Measurements from ENCODE around the gene SLCO4A1. TPM values are rescaled to one million over a fixed set of nuclear protein-coding genes. Genes with fewer than 3 reads are reported as not detected.

Gene SLCO4A1
- total and polyA plus RNA-seq, 9 donors: 1.1 to 10.9 (median 3.7) TPM

DNA sequence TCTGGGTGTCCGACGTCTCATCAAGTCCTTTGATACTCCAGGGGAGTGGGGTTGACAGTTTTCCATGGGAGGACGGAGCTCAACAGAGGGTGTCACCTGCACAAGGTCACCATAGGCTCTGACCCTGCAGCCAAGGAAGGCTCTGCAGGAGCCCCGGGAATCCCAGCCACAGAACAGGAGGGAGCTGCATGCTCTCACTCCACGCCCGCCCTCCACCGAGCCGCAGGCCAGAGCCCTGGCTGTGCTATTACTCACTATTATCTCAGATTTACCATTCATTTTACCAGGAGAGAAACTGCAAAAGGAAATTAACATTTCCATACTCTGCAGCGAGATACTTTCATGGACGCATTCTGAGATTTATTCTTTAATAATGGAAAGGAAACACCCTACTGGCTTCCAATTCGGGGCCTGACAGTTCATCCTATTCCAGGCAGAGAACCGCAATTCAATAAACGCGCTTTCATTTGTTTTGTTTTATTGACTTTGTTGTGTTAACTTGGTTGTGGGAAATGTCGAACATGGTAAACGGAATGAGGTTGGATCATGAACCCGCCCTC lies 48.0 kb downstream of the SLCO4A1 start:
- intact Hi-C loops (cut with DNase I): no loop called here
- TF ChIP-seq EP300 (IDR thresholded peaks at IDR 0.05) (no peak), POLR2A (IDR thresholded peaks at IDR 0.05) (no peak)
- TF ChIP-seq, protein P1, sequence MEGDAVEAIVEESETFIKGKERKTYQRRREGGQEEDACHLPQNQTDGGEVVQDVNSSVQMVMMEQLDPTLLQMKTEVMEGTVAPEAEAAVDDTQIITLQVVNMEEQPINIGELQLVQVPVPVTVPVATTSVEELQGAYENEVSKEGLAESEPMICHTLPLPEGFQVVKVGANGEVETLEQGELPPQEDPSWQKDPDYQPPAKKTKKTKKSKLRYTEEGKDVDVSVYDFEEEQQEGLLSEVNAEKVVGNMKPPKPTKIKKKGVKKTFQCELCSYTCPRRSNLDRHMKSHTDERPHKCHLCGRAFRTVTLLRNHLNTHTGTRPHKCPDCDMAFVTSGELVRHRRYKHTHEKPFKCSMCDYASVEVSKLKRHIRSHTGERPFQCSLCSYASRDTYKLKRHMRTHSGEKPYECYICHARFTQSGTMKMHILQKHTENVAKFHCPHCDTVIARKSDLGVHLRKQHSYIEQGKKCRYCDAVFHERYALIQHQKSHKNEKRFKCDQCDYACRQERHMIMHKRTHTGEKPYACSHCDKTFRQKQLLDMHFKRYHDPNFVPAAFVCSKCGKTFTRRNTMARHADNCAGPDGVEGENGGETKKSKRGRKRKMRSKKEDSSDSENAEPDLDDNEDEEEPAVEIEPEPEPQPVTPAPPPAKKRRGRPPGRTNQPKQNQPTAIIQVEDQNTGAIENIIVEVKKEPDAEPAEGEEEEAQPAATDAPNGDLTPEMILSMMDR (IDR thresholded peaks at IDR 0.05): no peak
- DNase-seq: no peak
- Histone ChIP-seq H3K36me3 (no peaks in the 10 kb centered on the region), H3K4me1 (ENCODE audit: insufficient read depth) (no peaks in the 10 kb centered on the region), H3K27me3 (no peaks in the 10 kb centered on the region), H3K4me3 (no peak overlapping the region), H3K27ac (no peak overlapping the region), H3K9me3 (no peaks in the 10 kb centered on the region)
- 75 to 84% (median 79%) methylated on average over 17 of the region's 17 CpGs for WGBS, 3 donors

DNA sequence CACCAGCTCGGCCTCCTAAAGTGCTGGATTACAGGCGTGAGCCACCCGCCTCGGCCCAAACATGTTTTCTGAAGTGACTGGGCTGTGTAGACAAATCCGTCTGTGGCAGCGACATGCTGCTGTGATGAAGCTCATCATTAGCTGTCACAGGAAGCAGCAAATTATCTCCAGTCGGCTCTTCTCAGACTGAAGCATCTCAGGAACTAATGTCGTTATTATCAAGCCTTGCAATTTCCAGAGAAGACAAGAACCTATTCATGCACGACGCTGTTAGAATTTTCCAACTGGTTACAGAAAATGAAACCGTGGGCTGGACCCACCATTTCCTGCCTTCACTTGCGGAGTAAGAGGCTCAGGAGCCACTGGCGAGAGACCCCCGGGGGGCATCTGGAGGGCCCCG lies 49.2 kb downstream of the SLCO4A1 start:
- no peak for DNase-seq
- intact Hi-C loops (cut with DNase I): no loop called here
- 75 to 77% (median 77%) methylated on average over 15 of the region's 15 CpGs for WGBS, 3 donors
- H3K27me3 ChIP-seq: no peaks in the 10 kb centered on the region
- no peaks in the 10 kb centered on the region for H3K36me3 ChIP-seq
- H3K4me3 ChIP-seq: no peak overlapping the region
- no peaks in the 10 kb centered on the region for H3K4me1 ChIP-seq (ENCODE audit: insufficient read depth)
- TF ChIP-seq EP300 (IDR thresholded peaks at IDR 0.05) (no peak), POLR2A (IDR thresholded peaks at IDR 0.05) (no peak)
- TF ChIP-seq, protein P1 (IDR thresholded peaks at IDR 0.05): no peak
- no peak overlapping the region for H3K27ac ChIP-seq
- H3K9me3 ChIP-seq: no peaks in the 10 kb centered on the region

DNA sequence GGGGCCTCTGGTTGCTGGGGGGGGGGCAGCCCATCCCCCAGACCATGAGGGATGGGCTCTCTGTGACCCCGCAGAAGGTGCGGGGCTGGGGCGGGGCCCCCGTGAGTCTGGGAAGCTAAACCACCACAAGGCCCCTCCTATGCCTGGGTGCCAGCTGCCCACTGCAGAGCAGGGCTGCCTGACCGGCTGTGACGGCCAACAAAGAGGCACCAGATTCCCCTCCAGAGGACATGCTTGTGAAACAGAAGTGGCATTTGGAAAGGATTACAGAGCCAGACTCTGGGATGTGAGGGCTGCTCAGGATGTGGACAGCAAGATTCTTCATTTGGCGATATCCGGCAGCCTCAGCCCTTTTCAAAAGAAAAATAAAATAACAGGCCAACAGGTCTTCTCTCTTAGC lies 49.9 kb downstream of the SLCO4A1 start:
- DNase-seq: no peak
- intact Hi-C loops (cut with DNase I): no loop called here
- H3K9me3 ChIP-seq: no peaks in the 10 kb centered on the region
- no peaks in the 10 kb centered on the region for H3K36me3 ChIP-seq
- H3K4me1 ChIP-seq (ENCODE audit: insufficient read depth): no peaks in the 10 kb centered on the region
- H3K27ac ChIP-seq: no peak overlapping the region
- no peaks in the 10 kb centered on the region for H3K27me3 ChIP-seq
- no peak for TF ChIP-seq POLR2A (IDR thresholded peaks at IDR 0.05)
- no peak for TF ChIP-seq EP300 (IDR thresholded peaks at IDR 0.05)
- TF ChIP-seq, protein P1 (IDR thresholded peaks at IDR 0.05): no peak
- 70 to 84% (median 72%) methylated on average over 8 of the region's 8 CpGs for WGBS, 3 donors
- no peak overlapping the region for H3K4me3 ChIP-seq

DNA sequence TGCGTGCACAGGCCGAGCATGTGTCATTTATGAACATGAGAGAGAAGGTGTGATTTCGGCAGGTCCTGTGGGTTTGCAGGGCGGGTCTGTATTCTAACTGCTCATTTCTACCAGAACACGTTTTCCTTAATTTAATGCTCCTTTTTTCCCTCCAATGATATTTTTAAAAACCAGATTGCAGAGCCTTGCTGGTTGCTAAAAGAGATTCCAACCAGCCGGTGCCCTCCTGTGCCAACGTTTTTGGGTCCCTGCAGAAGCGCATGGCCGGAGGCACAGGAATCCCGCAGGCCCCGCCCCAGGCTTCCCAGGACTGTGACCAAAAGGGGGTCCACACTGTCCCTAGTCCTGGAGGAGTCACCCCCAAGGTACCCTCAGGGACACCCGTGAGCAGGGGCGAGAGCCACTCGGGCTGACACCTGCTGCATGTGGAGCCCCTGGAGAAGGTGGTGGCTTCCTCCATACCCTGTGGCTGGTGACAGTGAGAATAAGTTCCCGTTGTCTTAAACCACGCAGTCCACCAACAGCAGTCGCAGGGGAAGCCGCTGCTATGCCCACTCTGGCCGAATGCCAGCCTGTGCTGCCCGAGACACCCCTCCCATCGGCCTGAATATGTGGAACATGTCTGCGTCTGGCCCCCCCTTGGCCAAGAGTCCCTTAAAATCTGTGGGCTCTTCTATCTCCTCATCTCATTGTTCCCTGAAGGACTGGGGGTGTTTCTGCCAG lies 50.7 kb downstream of the SLCO4A1 start:
- no peak for DNase-seq
- 73 to 83% (median 77%) methylated on average over 22 of the region's 22 CpGs for WGBS, 3 donors
- no peaks in the 10 kb centered on the region for H3K4me1 ChIP-seq (ENCODE audit: insufficient read depth)

More for the DNA sequence above, 50.7 kb downstream of the SLCO4A1 start:
- Histone ChIP-seq H3K4me3 (no peak overlapping the region), H3K9me3 (no peaks in the 10 kb centered on the region), H3K27ac (no peak overlapping the region), H3K27me3 (no peaks in the 10 kb centered on the region), H3K36me3 (no peaks in the 10 kb centered on the region)
- no peak for TF ChIP-seq POLR2A (IDR thresholded peaks at IDR 0.05)
- no peak for TF ChIP-seq EP300 (IDR thresholded peaks at IDR 0.05)
- TF ChIP-seq, protein P1 (IDR thresholded peaks at IDR 0.05): no peak
- intact Hi-C loops (cut with DNase I): no loop called here

Data from ovary (tissue), 9 donors.